Measurements from ENCODE around the gene BAHCC1. TPM values are rescaled to one million over a fixed set of nuclear protein-coding genes. Genes with fewer than 3 reads are reported as not detected.
A peak's percentile ranks its signal among the peaks of the same experiment; 100 is the strongest.

The BAHCC1 gene
- total RNA-seq, 3 donors from 2014 or later = 7.4 to 17.0 (median 11.7) TPM

DNA sequence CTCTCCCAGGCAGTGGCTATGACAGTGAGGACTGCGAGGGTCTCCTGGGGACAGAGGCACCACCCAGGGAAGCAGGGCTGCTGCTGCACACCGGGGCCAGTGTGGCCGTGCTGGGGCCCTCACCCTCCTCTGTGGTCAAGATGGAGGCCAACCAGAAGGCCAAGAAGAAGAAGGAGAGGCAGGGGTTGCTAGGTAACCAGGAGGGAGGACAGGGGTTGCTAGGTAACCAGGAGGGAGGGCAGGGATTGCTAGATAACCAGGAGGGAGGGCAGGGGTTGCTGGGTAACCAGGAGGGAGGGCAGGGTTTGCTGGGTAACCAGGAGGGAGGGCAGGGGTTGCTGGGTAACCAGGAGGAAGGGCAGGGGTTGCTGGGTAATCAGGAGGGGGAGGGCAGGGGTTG lies 62.1 kb downstream of the BAHCC1 start:
- Histone ChIP-seq H3K36me3 (no peaks in the 10 kb centered on the region), H3K4me1 (no peaks in the 10 kb centered on the region), H3K27me3 (no peaks in the 10 kb centered on the region), H3K9me3 (no peaks in the 10 kb centered on the region), H3K27ac (no peak overlapping the region), H3K4me3 (no peak overlapping the region)
- intact Hi-C loops (cut with DNase I; ENCODE audit: low total_unique reads) = no loop called here
- no peak for DNase-seq (ENCODE audit: low spot score in 2 of 2)
- no peak for TF ChIP-seq POLR2AphosphoS5 (IDR thresholded peaks at IDR 0.05)

- Histone ChIP-seq H3K27me3 (no peaks in the 10 kb centered on the region), H3K36me3 (no peaks in the 10 kb centered on the region), H3K4me3 (no peak overlapping the region), H3K4me1 (no peaks in the 10 kb centered on the region), H3K27ac (no peak overlapping the region), H3K9me3 (no peaks in the 10 kb centered on the region)
- DNase-seq (ENCODE audit: low spot score in 2 of 2) = no peak
- no peak for TF ChIP-seq POLR2AphosphoS5 (IDR thresholded peaks at IDR 0.05)
- TF ChIP-seq CTCF (IDR thresholded peaks at IDR 0.05) = no peak
- TF ChIP-seq POLR2A (IDR thresholded peaks at IDR 0.05) = no peak
- intact Hi-C loops (cut with DNase I; ENCODE audit: low total_unique reads) = no loop called here
Observed at GRCh38 chr17:81457917-81458555, 62.8 kb downstream of the BAHCC1 start.

DNA sequence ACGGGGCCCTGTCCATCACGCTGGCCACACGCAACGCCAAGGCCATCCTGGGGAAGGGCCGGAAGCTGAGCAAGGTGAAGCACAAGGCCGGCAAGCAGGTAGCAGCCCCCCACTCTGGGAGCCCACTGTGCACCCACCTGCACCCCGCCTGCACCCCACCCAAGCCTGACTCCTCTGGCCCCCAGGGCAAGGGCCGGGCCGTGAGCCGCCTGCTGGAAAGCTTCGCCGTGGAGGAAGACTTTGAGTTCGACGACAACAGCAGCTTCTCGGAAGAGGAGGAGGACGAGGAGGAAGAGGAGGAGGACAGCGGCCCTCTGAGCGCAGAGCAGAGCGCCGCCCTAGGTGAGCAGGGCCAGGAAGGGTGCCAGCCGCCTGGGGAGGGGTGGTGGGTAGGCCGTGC lies 63.4 kb downstream of the BAHCC1 start:
- Histone ChIP-seq H3K36me3 (no peaks in the 10 kb centered on the region), H3K4me1 (no peaks in the 10 kb centered on the region), H3K9me3 (no peaks in the 10 kb centered on the region), H3K27me3 (no peaks in the 10 kb centered on the region), H3K27ac (no peak overlapping the region), H3K4me3 (no peak overlapping the region)
- no peak for TF ChIP-seq POLR2AphosphoS5 (IDR thresholded peaks at IDR 0.05)
- no peak for DNase-seq (ENCODE audit: low spot score in 2 of 2)
- intact Hi-C loops (cut with DNase I; ENCODE audit: low total_unique reads) = no loop called here

- Histone ChIP-seq H3K4me1 (no peaks in the 10 kb centered on the region), H3K4me3 (no peak overlapping the region), H3K27ac (no peak overlapping the region), H3K9me3 (no peaks in the 10 kb centered on the region), H3K36me3 (no peaks in the 10 kb centered on the region), H3K27me3 (no peaks in the 10 kb centered on the region)
- no peak for DNase-seq (ENCODE audit: low spot score in 2 of 2)
- intact Hi-C loops (cut with DNase I; ENCODE audit: low total_unique reads) = no loop called here
- no peak for TF ChIP-seq CTCF (IDR thresholded peaks at IDR 0.05)
- no peak for TF ChIP-seq POLR2A (IDR thresholded peaks at IDR 0.05)
- TF ChIP-seq POLR2AphosphoS5 (IDR thresholded peaks at IDR 0.05) = no peak
Observed at GRCh38 chr17:81459224-81459623, 64.0 kb downstream of the BAHCC1 start.

GRCh38 chr17:81459864-81460263 lies 64.6 kb downstream of the BAHCC1 start:
- no peak overlapping the region for H3K4me3 ChIP-seq
- H3K27me3 ChIP-seq = no peaks in the 10 kb centered on the region
- H3K36me3 ChIP-seq = no peaks in the 10 kb centered on the region
- no peak for DNase-seq (ENCODE audit: low spot score in 2 of 2)
- TF ChIP-seq CTCF (IDR thresholded peaks at IDR 0.05) (no peak), POLR2AphosphoS5 (IDR thresholded peaks at IDR 0.05) (no peak), POLR2A (IDR thresholded peaks at IDR 0.05) (no peak)
- no peaks in the 10 kb centered on the region for H3K4me1 ChIP-seq
- H3K27ac ChIP-seq = no peak overlapping the region
- no peaks in the 10 kb centered on the region for H3K9me3 ChIP-seq
- intact Hi-C loops (cut with DNase I; ENCODE audit: low total_unique reads) = no loop called here

DNA sequence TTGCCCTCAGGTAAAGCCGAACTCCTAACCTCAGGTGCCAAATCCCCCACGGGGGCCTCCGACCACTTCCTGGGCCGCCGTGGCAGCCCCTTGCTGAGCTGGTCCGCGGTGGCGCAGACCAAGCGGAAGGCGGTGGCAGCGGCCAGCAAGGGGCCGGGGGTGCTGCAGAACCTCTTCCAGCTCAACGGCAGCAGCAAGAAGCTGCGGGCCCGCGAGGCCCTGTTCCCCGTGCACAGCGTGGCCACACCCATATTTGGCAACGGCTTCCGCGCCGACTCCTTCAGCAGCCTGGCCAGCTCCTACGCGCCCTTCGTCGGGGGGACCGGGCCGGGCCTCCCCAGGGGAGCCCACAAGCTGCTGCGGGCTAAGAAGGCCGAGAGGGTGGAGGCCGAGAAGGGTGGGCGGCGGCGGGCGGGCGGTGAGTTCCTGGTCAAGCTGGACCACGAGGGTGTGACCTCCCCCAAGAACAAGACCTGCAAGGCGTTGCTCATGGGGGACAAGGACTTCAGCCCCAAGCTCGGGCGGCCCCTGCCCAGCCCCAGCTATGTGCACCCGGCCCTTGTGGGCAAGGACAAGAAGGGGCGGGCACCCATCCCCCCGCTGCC lies 65.7 kb downstream of the BAHCC1 start:
- Histone ChIP-seq H3K9me3 (no peaks in the 10 kb centered on the region), H3K36me3 (no peaks in the 10 kb centered on the region), H3K4me3 (peak overlapping the region in 2 of 3 donors; percentile 11 to 18), H3K4me1 (no peaks in the 10 kb centered on the region), H3K27ac (no peak overlapping the region), H3K27me3 (no peaks in the 10 kb centered on the region)
- no peak for TF ChIP-seq CTCF (IDR thresholded peaks at IDR 0.05)
- no peak for TF ChIP-seq POLR2A (IDR thresholded peaks at IDR 0.05)
- TF ChIP-seq POLR2AphosphoS5 (IDR thresholded peaks at IDR 0.05) = no peak
- intact Hi-C loops (cut with DNase I; ENCODE audit: low total_unique reads) = no loop called here
- no peak for DNase-seq (ENCODE audit: low spot score in 2 of 2)
